Measurements from ENCODE around the gene P2RY13.

P2RY13 gene

DNA sequence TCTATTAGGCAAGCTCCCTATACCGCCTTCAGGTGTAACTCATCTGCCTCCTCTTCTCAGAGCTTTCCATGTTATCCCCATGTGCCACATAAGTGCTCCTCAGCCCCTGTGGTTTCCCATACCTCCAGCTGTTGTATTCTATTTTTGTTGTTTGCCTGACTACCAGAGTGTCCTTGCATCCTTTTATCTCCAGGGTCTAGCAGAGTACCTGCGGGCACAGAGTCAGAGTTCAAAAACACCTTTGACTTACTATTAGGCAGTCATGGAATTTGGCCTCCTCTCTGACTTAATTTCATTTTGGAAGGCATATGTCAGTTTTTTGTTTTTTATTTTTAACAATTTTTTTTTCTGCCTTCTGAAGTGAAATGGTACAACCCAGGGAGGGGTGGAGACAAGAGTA lies 19.8 kb downstream of the P2RY13 start:
- Histone ChIP-seq H3K36me3 (replicated peaks in 1 of 2; ENCODE audit: control insufficient read depth in 2 of 2, insufficient read depth in 2 of 2, low read length in 2 of 2) (no peaks in the 10 kb centered on the region), H4K8ac (ENCODE audit: low read depth, low read length) (no peak overlapping the region), H2BK12ac (ENCODE audit: low read length) (no peak overlapping the region), H3K27ac (replicated peaks; ENCODE audit: low read length) (no peak overlapping the region), H2BK120ac (ENCODE audit: low read depth, low read length) (no peak overlapping the region), H3K4me1 (ENCODE audit: control insufficient read depth in 2 of 2, insufficient read depth in 1 of 2, low read depth in 1 of 2, low read length in 2 of 2) (peaks cover 6 to 7% of the 10 kb centered on the region in 2 donors), H3K9ac (ENCODE audit: low read depth, low read length, poor library complexity) (no peak overlapping the region), H2BK15ac (ENCODE audit: low read length) (no peak overlapping the region), H3K9me3 (replicated peaks in 1 of 2; ENCODE audit: control insufficient read depth in 2 of 2, insufficient read depth in 1 of 2, low read depth in 1 of 2, low read length in 2 of 2) (no peaks in the 10 kb centered on the region), H3K79me1 (ENCODE audit: low read depth, low read length) (no peaks in the 10 kb centered on the region), H2AFZ (ENCODE audit: low read length) (no peak overlapping the region), H3K23ac (ENCODE audit: low read depth, low read length, poor library complexity) (no peak overlapping the region), H3K18ac (ENCODE audit: low read length) (no peak overlapping the region), H2AK5ac (ENCODE audit: low read depth, low read length) (no peak overlapping the region), H2BK5ac (ENCODE audit: low read length) (no peak overlapping the region), H3K4ac (ENCODE audit: low read length) (no peak overlapping the region), H3K14ac (ENCODE audit: low read length) (no peak overlapping the region), H3K4me2 (ENCODE audit: insufficient read depth, low read length, poor library complexity, severe bottlenecking) (no peak overlapping the region), H3K27me3 (ENCODE audit: control insufficient read depth in 3 of 3, insufficient read depth in 3 of 3, low read depth in 1 of 3, low read length in 3 of 3) (no peaks in the 10 kb centered on the region), H3K4me3 (ENCODE audit: low read length in 2 of 2) (no peak overlapping the region), H4K91ac (ENCODE audit: low read depth, low read length, poor library complexity) (no peak overlapping the region)
- no CpG with 5 or more reads among the region's 2 CpGs for WGBS, 2 donors (ENCODE audit: extremely low coverage in 2 of 2, insufficient read length in 2 of 2, insufficient replicate concordance in 1 of 2)
- DNase-seq (ENCODE audit: low spot score): no peak

DNA sequence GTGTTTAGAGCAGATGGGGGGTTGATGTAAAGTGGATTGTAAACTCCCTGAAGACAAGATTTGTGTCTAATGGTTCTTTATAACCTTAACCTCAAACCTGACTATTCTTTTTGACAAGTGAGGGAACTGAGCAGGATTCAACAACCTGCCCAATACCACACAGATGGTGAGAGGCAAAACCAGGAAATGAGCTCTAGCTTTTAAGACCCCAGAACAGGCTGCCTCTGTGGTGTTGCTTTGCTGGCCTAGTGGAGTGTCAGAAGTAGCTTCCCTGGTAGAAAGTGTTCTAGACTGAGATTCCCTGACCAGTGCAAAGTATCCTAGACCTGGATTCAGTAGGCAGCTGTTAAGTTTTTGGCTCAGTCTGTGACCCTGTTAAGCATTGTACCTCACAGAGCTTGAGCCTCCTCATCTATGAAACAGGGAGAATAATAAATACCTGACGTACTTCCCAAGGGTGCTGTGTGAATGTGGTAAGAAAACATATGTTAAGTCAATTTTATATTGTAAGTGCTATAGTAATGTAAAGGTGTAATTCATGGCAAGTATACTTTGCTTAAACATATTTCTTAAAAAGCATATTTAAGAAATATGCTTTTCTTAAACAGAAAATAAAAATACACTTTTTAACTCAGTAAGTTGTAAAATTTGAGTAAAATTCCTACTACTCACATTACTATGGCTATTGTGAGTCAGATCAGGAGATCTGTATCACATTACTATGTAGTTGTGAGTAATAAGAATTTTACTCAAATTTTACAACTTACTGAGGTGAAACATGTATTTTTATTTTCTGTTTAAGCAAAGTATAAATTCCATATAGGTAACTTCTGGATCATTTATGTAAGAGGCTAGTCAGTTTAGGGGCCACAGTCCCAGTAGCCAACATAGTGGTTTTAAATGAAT lies 21.5 kb downstream of the P2RY13 start:
- H2BK5ac ChIP-seq (ENCODE audit: low read length): no peak overlapping the region
- no peaks in the 10 kb centered on the region for H3K27me3 ChIP-seq (ENCODE audit: control insufficient read depth in 3 of 3, insufficient read depth in 3 of 3, low read depth in 1 of 3, low read length in 3 of 3)
- no peak overlapping the region for H3K4me2 ChIP-seq (ENCODE audit: insufficient read depth, low read length, poor library complexity, severe bottlenecking)
- H2AK5ac ChIP-seq (ENCODE audit: low read depth, low read length): no peak overlapping the region
- no peak overlapping the region for H2BK12ac ChIP-seq (ENCODE audit: low read length)
- no peak overlapping the region for H2BK120ac ChIP-seq (ENCODE audit: low read depth, low read length)
- peaks cover 6 to 9% of the 10 kb centered on the region in 2 donors for H3K4me1 ChIP-seq (ENCODE audit: control insufficient read depth in 2 of 2, insufficient read depth in 1 of 2, low read depth in 1 of 2, low read length in 2 of 2)
- no peak overlapping the region for H3K27ac ChIP-seq (replicated peaks; ENCODE audit: low read length)
- H3K14ac ChIP-seq (ENCODE audit: low read length): no peak overlapping the region
- DNase-seq (ENCODE audit: low spot score): no peak
- H3K4me3 ChIP-seq (ENCODE audit: low read length in 2 of 2): no peak overlapping the region
- no peak overlapping the region for H2AFZ ChIP-seq (ENCODE audit: low read length)
- H4K8ac ChIP-seq (ENCODE audit: low read depth, low read length): no peak overlapping the region
- no peaks in the 10 kb centered on the region for H3K79me1 ChIP-seq (ENCODE audit: low read depth, low read length)
- no peaks in the 10 kb centered on the region for H3K9me3 ChIP-seq (replicated peaks in 1 of 2; ENCODE audit: control insufficient read depth in 2 of 2, insufficient read depth in 1 of 2, low read depth in 1 of 2, low read length in 2 of 2)
- H3K4ac ChIP-seq (ENCODE audit: low read length): no peak overlapping the region
- no CpG with 5 or more reads among the region's 1 CpG for WGBS, 2 donors (ENCODE audit: extremely low coverage in 2 of 2, insufficient read length in 2 of 2, insufficient replicate concordance in 1 of 2)
- no peak overlapping the region for H3K23ac ChIP-seq (ENCODE audit: low read depth, low read length, poor library complexity)
- no peaks in the 10 kb centered on the region for H3K36me3 ChIP-seq (replicated peaks in 1 of 2; ENCODE audit: control insufficient read depth in 2 of 2, insufficient read depth in 2 of 2, low read length in 2 of 2)
- H2BK15ac ChIP-seq (ENCODE audit: low read length): no peak overlapping the region
- H3K18ac ChIP-seq (ENCODE audit: low read length): no peak overlapping the region
- H4K91ac ChIP-seq (ENCODE audit: low read depth, low read length, poor library complexity): no peak overlapping the region
- no peak overlapping the region for H3K9ac ChIP-seq (ENCODE audit: low read depth, low read length, poor library complexity)

DNA sequence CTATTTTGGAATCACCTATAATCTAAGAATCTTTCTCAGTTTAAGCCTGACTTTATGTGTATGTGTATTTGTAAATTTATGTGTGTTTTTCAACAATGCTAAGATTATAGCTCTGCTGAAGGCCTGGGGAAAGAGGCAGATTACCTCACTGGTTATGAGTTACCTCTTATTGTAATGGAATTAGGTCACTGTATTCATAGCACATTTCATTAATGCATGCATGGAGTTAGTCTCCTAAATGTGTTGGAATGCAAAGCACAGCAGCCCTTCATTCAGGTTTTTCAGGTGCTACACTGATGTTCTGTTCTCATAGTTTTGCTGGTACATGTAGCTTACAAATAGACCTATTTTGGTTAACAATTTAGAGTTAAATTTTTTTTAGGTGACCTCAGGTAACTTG lies 22.2 kb downstream of the P2RY13 start:
- H2BK15ac ChIP-seq (ENCODE audit: low read length): no peak overlapping the region
- no peak for DNase-seq (ENCODE audit: low spot score)
- H3K14ac ChIP-seq (ENCODE audit: low read length): no peak overlapping the region
- H3K4ac ChIP-seq (ENCODE audit: low read length): no peak overlapping the region
- H2BK5ac ChIP-seq (ENCODE audit: low read length): no peak overlapping the region
- no peak overlapping the region for H3K23ac ChIP-seq (ENCODE audit: low read depth, low read length, poor library complexity)
- no peaks in the 10 kb centered on the region for H3K36me3 ChIP-seq (replicated peaks in 1 of 2; ENCODE audit: control insufficient read depth in 2 of 2, insufficient read depth in 2 of 2, low read length in 2 of 2)
- no peak overlapping the region for H3K4me2 ChIP-seq (ENCODE audit: insufficient read depth, low read length, poor library complexity, severe bottlenecking)
- no peak overlapping the region for H4K8ac ChIP-seq (ENCODE audit: low read depth, low read length)
- H4K91ac ChIP-seq (ENCODE audit: low read depth, low read length, poor library complexity): no peak overlapping the region
- no peaks in the 10 kb centered on the region for H3K79me1 ChIP-seq (ENCODE audit: low read depth, low read length)
- H3K9me3 ChIP-seq (replicated peaks in 1 of 2; ENCODE audit: control insufficient read depth in 2 of 2, insufficient read depth in 1 of 2, low read depth in 1 of 2, low read length in 2 of 2): no peaks in the 10 kb centered on the region
- H3K9ac ChIP-seq (ENCODE audit: low read depth, low read length, poor library complexity): no peak overlapping the region
- no peak overlapping the region for H2AK5ac ChIP-seq (ENCODE audit: low read depth, low read length)
- no peaks in the 10 kb centered on the region for H3K27me3 ChIP-seq (ENCODE audit: control insufficient read depth in 3 of 3, insufficient read depth in 3 of 3, low read depth in 1 of 3, low read length in 3 of 3)
- peaks cover 6 to 9% of the 10 kb centered on the region in 2 donors for H3K4me1 ChIP-seq (ENCODE audit: control insufficient read depth in 2 of 2, insufficient read depth in 1 of 2, low read depth in 1 of 2, low read length in 2 of 2)
- H2AFZ ChIP-seq (ENCODE audit: low read length): no peak overlapping the region
- no peak overlapping the region for H3K18ac ChIP-seq (ENCODE audit: low read length)
- H2BK12ac ChIP-seq (ENCODE audit: low read length): no peak overlapping the region
- H3K27ac ChIP-seq (replicated peaks; ENCODE audit: low read length): no peak overlapping the region
- no peak overlapping the region for H2BK120ac ChIP-seq (ENCODE audit: low read depth, low read length)
- H3K4me3 ChIP-seq (ENCODE audit: low read length in 2 of 2): no peak overlapping the region

DNA sequence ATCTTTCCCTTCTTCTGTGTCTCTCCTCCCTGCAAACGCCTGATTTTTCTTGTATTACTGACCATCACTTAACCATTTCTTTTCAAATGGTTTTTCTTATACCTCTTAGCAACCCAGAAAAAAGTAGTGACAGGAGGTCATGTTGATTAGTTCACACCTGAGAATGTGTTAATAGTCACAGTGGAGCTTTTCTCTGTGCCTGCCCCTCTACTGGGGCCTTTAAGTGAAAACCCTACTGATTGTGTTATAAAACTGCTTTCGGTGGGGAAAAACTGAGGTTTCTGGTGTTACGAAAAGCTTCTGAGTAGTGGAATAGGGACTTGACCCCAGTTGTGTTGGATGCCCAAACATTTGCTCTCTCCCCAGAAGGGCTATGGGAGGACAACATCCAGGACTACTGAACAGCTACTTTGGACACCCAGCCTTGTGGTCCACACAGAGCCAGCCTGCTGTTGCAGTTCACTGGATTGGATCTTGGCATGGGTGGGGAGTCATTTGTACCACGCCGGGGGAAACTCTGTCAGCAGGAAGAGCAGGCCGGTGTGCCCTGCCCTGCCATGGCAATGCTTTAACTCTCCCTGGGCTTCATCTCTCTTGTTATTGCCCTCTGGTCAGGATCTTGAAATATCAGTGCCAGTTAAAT lies 23.1 kb downstream of the P2RY13 start:
- Histone ChIP-seq H3K18ac (ENCODE audit: low read length) (no peak overlapping the region), H3K9me3 (replicated peaks in 1 of 2; ENCODE audit: control insufficient read depth in 2 of 2, insufficient read depth in 1 of 2, low read depth in 1 of 2, low read length in 2 of 2) (no peaks in the 10 kb centered on the region), H4K91ac (ENCODE audit: low read depth, low read length, poor library complexity) (no peak overlapping the region), H3K4me1 (ENCODE audit: control insufficient read depth in 2 of 2, insufficient read depth in 1 of 2, low read depth in 1 of 2, low read length in 2 of 2) (peaks cover 6 to 9% of the 10 kb centered on the region in 2 donors), H2BK15ac (ENCODE audit: low read length) (no peak overlapping the region), H3K23ac (ENCODE audit: low read depth, low read length, poor library complexity) (no peak overlapping the region), H4K8ac (ENCODE audit: low read depth, low read length) (no peak overlapping the region), H3K4me3 (ENCODE audit: low read length in 2 of 2) (no peak overlapping the region), H3K4me2 (ENCODE audit: insufficient read depth, low read length, poor library complexity, severe bottlenecking) (no peak overlapping the region), H3K9ac (ENCODE audit: low read depth, low read length, poor library complexity) (no peak overlapping the region), H2AFZ (ENCODE audit: low read length) (no peak overlapping the region), H3K27ac (replicated peaks; ENCODE audit: low read length) (no peak overlapping the region), H3K4ac (ENCODE audit: low read length) (no peak overlapping the region), H2BK12ac (ENCODE audit: low read length) (no peak overlapping the region), H3K79me1 (ENCODE audit: low read depth, low read length) (no peaks in the 10 kb centered on the region), H2BK120ac (ENCODE audit: low read depth, low read length) (no peak overlapping the region), H2AK5ac (ENCODE audit: low read depth, low read length) (no peak overlapping the region), H3K14ac (ENCODE audit: low read length) (no peak overlapping the region), H3K36me3 (replicated peaks in 1 of 2; ENCODE audit: control insufficient read depth in 2 of 2, insufficient read depth in 2 of 2, low read length in 2 of 2) (no peaks in the 10 kb centered on the region), H2BK5ac (ENCODE audit: low read length) (no peak overlapping the region), H3K27me3 (ENCODE audit: control insufficient read depth in 3 of 3, insufficient read depth in 3 of 3, low read depth in 1 of 3, low read length in 3 of 3) (no peaks in the 10 kb centered on the region)
- DNase-seq (ENCODE audit: low spot score): no peak
- no CpG with 5 or more reads among the region's 6 CpGs for WGBS, 2 donors (ENCODE audit: extremely low coverage in 2 of 2, insufficient read length in 2 of 2, insufficient replicate concordance in 1 of 2)
